Jurkat, Clone E6-1 (cell line): ENCODE measurements around the gene ZNF521.

Source experiments
- DNase-seq: peaks from one replicate; pipeline ENCODE4 v3.0.0-alpha.2; 2011; ENCODE audit warnings: low read depth, low spot score
- H3K4me3 ChIP-seq: 2 replicates; pipeline ENCODE4 v1.5.1; 2011; ENCODE audit warnings: mild to moderate bottlenecking, low read length, control low read depth, moderate library complexity

The ZNF521 gene

DNA sequence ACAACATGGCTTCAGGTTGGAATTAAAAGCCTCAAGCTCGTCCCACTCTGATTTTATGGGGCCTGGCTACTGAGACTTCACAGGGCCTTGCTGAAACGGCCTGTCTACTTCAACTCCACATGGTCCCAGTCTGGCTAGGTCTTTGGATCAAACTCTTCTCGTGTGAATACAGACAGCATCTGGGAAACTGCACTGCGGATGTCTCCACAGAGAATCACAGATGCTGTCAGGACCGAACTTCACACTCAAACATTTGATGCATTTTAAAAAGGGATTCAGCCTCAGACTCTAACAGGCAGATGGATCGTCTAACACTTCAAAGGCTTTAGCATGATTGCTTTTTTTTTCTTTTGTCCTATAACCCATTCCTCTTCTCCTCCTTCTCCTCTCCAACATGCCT, 198.5 kb downstream of the ZNF521 start:
- H3K4me3 ChIP-seq = no peak overlapping the region
- no peak for DNase-seq

DNA sequence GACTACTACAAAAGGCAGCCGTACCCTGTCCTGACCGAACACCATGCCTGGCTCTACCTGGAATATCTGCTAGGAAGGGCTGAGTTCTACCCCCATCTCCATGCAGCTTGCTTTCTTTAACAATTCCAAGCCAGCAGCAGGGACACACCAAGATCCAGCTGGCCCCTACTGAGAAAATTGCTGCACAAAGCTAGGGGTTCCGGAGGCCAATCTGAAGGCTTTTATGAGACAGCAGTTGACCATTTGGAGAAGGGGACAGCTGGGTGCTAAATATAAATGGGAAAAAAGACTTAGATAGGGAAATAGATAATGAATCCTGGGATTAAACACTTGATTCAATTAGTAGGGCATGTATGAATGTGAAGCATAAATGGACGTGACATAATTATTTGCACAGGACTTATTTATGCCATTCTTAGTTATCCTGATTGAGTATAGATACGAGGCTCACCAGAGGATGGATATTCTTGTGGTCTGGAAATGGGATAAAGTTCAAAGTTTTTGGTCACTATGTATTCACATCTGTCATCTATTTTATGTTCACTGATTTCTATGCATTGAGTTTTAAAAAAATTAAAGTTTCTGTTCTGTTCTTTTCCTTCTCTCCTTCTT, 204.0 kb downstream of the ZNF521 start:
- DNase-seq = no peak
- H3K4me3 ChIP-seq = no peak overlapping the region

DNA sequence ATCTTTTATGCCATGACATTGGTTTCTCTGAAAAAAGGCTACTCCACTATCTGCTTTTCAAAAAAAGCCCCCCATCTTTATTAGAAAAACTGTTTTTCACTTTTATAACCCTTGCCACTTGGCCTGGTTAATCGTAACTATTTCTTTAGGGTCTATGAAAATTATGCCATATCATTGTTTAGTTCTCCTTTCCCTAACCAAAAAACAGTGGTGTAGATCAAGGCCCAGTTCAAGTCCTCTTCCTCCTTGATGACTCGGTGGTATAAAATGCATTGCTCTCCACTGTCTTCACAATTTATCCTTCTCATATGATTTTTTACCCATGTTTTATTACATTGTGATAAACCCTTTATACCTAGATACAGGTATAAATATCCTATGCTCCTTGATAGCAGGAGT, 205.5 kb downstream of the ZNF521 start:
- no peak for DNase-seq
- H3K4me3 ChIP-seq = no peak overlapping the region

DNA sequence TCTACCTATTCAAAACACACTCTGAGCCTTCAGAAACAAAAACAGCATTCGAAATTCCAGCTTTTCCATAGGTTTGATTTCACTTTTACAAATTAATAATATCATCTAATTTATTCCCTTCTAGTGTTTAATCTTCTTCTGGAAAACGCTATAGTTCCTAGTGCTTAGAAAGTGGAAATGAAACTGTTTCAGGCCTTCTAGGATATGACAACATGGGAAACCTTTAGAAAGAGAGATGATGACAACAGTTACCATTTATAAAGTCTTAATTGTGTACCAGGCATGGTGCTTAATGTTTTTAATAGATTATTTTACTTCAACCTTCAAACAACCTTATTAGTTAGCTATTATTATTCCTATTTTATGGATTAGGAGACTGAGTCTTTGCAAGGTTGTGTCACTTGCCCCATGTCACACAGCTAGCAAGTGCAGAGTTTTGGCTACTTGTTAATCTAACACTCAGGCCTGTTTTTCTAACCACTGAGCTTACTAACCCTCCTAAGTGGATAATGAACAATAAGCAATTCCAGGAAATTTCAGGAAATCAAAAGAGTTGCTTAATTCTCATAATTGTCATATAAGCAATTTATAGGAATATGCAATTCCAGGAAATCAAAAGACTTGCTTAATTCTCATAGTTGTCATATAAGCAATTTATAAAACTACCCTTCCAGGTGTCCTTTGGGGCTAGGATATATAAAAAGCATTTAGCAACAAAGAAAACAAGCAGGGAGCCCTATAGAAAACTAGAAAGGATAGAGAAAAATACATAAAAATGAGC, 206.0 kb downstream of the ZNF521 start:
- H3K4me3 ChIP-seq = no peak overlapping the region
- DNase-seq = no peak

DNA sequence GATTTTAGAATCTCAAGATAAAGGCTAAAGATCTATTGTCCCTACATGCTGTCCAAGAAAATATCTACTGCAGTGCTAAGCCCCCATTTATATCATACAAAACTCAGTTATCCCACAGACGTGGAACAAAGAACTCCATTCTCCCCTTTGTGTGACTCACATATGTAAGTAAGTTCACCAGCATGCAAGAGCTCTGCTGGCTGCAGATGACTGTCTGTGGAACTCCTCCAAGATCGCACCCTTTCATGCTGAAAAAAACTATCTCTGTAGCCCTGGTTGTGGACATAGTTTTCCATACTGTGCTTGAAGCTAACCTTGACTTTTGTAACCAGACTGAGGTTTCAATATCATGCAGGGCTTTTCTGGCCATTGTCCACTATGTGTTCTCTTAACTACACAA, 207.1 kb downstream of the ZNF521 start:
- no peak for DNase-seq
- H3K4me3 ChIP-seq = no peak overlapping the region

DNA sequence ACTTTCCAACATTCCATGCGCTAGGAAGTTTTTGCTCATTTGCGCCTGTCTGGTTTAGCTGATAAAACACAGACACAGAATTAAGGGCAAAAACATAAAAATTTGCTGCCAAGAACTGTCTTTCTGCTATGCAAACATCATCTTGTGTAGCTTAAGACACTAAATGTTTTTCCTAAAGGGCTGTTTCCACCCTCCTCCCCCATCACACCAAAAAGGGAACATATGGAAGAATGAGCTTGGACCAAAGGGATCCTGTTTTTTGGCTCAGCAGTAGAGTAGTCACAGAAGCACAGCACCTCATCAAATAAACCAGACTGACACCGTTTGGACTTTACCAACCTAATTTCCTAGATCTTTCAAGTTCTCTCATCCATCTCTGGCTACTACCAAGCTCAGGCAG, 210.1 kb downstream of the ZNF521 start:
- no peak overlapping the region for H3K4me3 ChIP-seq
- no peak for DNase-seq

DNA sequence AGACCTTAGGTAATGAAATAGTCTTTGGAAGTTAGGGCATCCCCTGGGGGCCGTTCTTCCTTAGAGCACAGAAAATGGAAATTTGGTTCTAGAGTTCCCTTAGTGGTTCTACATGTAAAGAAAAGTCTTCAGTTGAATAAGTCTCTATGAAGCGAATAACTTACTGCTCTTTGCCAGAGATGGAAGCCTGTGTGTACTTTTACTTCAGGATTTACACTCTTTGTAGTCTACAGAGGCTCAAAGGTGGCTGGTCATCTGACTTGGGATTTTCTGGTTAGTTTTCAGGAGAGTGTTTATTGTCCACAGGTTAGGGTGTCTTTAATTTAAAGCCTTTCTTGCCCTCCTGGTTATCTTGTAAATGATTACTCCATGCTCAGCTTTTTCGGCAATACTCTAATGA, 210.6 kb downstream of the ZNF521 start:
- DNase-seq = no peak
- no peak overlapping the region for H3K4me3 ChIP-seq

DNA sequence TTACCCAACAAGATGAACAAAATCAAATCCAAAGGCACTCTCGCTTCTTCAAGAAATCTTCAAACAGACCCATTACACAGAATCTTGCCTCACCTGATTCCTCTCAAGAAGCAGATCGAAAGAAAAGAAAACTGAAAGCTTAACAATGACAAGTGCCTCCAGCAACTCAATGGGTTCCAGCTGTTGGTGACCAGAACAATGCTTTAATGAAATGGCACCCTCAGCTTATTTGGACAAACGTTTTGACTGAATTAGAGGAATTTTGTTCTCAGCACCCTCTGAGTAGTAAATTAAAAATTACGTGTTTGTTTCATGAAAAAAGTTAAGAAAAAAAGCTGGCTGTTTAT, 211.0 kb downstream of the ZNF521 start:
- DNase-seq = no peak
- H3K4me3 ChIP-seq = no peak overlapping the region

DNA sequence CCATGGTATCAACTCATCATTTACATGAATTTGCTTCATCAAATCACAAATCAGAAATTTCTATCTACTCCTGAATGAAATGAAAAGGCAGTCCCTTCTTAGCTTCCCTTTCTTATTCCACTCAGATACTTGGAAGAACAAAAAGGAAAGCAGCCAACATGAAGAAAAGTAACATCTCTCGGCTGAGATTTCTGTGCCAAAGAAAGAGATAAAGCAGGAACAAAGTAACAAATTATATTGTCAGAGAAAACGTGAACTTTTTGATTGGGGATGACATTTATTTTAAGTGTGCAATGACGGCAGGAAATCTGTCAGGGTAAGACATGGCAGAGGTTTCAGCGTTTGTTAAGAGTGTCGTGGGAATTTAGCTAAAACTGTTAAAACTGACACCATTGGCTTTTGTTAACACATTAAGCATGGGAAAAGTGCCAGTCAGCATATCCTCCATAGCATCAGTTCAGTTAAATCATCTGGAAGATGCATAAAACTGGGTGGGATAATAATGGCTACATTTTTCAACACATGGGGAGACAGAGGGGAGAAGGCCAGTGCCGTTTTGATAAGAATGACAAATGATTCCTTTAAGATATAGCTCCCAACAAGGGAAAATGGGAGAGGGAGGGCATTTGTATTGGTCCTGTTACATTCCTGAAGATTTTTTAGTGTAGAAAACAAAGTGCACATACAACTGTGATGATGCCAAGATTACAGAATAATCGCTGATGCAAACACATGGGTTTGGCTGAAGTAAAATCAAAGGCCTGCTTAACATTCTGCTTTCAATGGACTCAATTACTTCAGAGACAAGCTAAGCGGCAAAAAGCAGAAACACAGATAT, 211.6 kb downstream of the ZNF521 start:
- DNase-seq = no peak
- H3K4me3 ChIP-seq = no peak overlapping the region

DNA sequence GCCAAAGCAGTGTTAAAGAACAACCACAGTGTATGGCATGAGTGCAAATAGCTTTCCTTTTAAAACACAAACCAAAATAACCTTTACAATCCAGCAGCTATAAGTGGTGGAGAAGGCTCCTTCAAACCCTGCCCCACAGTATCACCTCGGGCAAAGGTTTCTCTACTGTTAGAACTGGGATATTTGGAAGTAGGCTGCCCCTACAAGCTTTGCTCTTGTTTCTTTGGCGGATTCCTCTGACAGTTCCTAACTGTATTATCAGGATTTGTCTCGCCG, 214.8 kb downstream of the ZNF521 start:
- no peak overlapping the region for H3K4me3 ChIP-seq
- DNase-seq = no peak

DNA sequence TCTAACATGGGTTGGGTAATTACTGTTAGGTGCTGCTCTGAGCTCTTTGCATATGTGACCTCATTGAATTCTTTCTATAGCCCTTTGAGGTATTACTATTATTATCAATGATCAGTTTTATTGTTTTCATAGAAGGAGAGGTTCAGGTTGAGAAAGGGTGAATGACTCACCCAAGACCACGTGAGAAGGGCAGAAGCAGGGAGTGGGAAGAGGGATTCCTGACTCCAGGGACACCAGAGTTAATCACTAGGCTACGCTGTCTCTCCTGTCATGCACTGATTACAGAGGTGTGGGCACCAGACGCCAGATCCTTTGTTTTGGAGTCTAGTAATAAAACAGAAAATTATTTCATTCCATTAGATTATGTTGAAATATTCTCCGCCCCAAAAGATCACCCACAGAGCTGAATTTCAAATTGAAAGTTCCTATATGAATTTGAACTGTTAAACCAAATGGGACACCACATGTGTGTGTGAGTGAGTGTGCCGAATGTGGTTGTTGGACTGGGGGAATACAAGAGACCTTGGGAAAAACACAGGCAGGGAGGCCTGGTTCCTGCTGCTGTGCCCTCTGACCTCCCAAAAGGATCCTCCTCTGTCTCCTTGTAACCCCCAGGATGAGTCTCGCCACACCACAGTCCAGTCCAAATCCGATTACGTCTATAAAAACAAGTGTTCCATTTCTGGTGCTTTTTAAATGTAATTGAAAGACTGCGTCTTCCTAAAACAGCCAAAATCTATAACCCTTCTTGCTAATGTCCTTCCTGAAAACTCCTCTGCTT, 215.4 kb downstream of the ZNF521 start:
- no peak overlapping the region for H3K4me3 ChIP-seq
- no peak for DNase-seq

DNA sequence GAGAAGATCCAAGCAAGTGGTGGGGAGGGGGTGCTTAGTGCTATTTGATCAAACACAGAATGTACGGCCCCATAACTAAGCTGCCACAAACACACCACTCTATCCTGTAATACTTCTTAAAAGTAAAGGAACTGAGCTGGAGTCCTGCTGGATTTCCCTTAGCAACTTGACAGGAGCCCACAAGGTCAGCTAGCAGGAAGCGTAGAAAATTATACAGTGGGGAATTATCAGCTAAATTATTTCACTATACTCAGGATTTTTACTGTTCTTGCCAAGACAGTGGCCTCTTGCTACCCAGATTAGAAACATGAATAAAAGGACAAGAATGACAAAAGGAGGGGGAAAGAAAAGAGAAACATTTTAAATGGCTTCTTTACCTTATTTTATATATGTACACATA, 217.1 kb downstream of the ZNF521 start:
- no peak overlapping the region for H3K4me3 ChIP-seq
- DNase-seq = no peak

DNA sequence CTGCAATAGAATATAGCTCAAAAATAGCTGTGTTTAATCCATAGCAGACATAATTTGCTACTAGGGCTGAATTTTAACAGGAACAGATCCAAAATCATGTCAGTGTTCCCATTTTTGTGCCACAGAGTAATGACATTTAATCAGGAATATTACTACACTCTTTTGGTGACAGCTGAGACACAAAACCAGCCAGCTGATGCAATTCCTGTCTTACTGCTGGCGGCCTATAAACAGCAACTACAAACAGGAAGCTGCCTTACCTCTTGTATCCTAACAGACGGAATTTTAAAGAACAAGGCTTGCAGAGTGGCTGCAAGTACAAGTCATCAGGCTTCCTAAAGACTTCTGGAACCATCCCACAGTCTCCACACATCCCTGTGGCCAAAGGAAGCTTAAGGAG, 218.1 kb downstream of the ZNF521 start:
- H3K4me3 ChIP-seq = no peak overlapping the region
- DNase-seq = no peak

DNA sequence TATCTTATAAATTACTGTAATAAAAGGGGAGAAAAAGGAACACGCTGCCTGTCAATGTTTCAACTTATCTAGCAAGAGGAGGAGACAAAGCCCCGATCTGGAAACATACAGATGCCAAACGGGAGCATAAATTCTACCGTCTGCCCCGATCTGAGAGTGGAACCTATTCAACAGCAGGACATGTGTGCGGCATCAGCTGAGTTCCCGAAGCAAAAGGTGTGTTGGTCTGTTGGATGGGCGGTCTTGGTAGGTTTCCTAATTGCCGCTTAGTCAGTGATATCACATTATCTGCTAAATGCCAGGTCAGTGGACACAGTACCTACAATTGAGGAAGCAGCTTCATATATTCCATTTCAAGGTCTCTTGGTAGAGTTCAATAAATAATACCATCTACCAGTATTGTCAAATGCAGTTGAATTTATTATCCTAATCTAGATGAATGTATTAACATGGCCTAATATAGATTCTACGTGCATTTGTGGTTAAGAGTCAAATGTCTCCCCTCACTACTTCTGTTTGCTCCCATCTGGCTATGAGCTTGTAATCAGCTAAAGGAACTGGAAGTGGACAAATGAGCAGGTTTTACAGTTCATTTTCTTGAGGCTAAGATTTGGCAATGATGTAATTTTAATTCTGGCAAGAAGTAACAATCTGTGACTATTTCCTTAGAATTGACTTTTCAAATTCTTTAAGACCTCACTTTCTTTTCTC, 219.0 kb downstream of the ZNF521 start:
- DNase-seq = no peak

DNA sequence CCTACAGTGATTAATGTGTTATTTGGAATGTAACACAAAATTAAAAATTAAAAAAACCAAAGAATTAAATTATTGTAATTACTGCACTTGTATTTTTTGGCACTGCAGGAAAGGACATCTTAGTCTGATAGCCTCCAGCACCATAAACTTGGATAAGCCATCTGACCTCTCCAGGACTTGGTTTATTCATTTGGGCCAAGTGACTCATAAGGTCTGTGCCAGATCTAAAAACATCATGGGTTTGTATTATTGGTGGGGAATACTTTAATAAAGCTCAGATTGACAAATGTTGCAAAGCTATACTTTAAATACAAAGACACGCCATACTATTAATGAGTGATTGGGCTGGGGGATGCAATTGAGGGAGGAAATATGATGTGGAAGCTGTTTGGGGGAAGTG, 225.2 kb downstream of the ZNF521 start:
- H3K4me3 ChIP-seq = no peak overlapping the region
- DNase-seq = no peak

More for the DNA sequence above, 219.0 kb downstream of the ZNF521 start:
- H3K4me3 ChIP-seq = no peak overlapping the region

DNA sequence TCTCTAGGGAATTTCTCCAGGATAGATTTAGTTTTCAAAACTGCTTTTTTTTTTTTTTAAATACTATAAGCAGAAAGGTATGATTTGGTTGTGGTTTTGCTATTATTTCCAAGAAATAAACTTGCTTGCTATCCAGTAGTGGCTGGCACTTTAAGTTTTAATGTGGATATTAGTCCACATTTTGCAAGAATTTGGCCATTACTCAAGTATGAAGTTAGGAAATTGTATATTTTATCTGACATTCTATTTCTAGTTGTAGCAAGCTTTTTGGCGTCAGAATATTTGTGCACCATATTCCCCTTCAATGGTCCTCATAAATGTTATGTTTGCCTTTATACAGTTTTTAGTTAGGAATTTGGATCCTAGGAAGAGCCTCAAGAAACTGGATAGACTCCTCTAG, 226.3 kb downstream of the ZNF521 start:
- no peak for DNase-seq
- H3K4me3 ChIP-seq = no peak overlapping the region

DNA sequence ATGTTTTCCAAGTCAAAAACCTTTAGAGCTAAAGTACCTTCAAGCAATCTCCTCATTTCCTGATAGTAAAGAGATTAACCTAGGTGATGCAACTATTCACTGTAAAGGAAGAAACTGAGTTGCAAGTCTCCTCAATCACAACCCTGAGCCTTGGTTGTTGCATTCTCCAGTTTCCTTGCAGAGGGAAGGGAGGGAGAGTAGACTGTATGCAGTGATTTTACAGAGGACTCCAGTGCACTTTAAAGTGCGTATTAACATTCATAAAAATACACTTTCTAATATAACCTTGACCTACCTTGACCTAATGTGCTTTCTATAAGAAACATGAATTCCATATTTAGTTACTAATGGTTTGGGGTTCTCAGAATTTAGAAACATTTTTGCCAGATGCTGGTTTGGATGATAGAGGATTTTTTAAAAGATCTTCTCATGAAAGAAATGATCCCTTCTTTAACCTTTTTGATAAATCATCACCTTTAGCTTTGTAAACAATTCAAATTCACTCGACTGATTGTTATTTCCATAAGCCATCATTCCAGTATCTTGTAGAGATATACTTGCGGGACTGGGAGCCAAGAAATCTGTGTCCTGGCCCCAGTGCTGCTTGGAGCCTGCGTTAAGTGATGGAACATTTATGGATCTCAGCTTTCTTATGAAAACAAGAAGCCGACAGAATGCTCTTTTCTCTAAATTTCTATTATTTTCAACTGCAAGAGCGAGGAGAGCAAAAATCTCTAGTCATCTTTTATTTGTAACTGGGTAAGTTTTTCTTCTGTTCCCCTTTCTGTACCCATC, 228.3 kb downstream of the ZNF521 start:
- no peak for DNase-seq
- H3K4me3 ChIP-seq = no peak overlapping the region

DNA sequence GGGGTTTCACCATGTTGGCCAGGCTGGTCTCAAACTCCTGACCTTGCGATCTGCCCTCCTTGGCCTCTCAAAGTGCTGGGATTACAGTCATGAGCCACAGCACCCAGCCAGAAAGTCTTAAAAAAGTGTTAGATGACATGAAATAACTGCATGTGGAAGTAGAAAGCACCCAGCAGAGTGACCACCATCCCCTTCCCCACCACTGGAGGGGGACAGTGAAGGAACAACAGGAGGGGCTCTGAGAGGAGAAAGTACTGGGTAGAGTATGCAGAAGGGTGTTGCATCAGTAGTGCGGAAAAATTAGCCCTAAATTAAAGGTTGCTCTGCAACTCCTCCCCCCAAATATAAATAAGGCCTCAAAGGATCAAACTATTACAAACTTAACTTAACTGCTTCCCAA, 230.5 kb downstream of the ZNF521 start:
- DNase-seq = no peak
- no peak overlapping the region for H3K4me3 ChIP-seq

DNA sequence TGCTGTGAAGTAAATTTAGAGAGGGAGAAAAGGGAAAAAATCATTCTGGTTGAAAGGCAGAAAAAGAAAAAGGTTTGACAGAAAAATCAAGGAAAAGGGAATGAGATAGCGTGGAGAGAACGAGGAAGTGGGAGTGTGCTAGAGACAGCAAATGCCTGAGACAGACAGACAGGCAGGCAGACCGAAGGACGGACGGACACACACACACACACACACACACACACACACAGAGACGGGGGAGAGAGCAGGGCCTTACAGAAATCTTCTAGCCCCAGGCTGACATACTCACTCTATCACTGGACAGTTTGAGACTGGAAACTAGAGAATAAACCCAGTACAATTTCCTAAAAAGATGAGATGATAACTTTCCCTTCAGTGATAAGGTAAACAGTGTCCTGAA, 238.4 kb downstream of the ZNF521 start:
- no peak overlapping the region for H3K4me3 ChIP-seq
- no peak for DNase-seq
